SU-DHL-6 (cell line): ENCODE measurements around the gene ITPKB.

Experiments
- H2AFZ ChIP-seq: fragments of 200-600 bp; sonication (generic); 2 replicates; pipeline ENCODE4 v1.6.1; 2014; ENCODE audit warnings: low read depth, mild to moderate bottlenecking, moderate library complexity, mixed read lengths, antibody characterized with exemption, low read length; ENCODE audit not compliant: severe bottlenecking
- H3F3A ChIP-seq: fragments of 200-600 bp; shearing (Covaris generic); 2 replicates; pipeline ENCODE4 v1.6.0; 2016; ENCODE audit warnings: antibody characterized with exemption, mild to moderate bottlenecking; ENCODE audit not compliant: insufficient read depth
- H3K27ac ChIP-seq: fragments of 200-600 bp; sonication (generic); 2 replicates; pipeline ENCODE4 v1.5.1; 2016; ENCODE audit warnings: low read depth, mild to moderate bottlenecking, low read length, moderate library complexity, mixed read lengths
- H3K27me3 ChIP-seq: fragments of 200-600 bp; sonication (generic), shearing (Covaris generic); 2 replicates; pipeline ENCODE4 v1.6.0; 2014; ENCODE audit warnings: mild to moderate bottlenecking, low read length
- H3K36me3 ChIP-seq: fragments of 200-600 bp; sonication (generic); 2 replicates; pipeline ENCODE4 v1.6.1; 2014; ENCODE audit warnings: mild to moderate bottlenecking, low read length, mixed read lengths
- H3K4me2 ChIP-seq: fragments of 300-600, 200-600 bp; shearing (Covaris generic), sonication (generic); 2 replicates; pipeline ENCODE4 v1.6.0; 2014; ENCODE audit warnings: low read length, low read depth, mild to moderate bottlenecking; ENCODE audit not compliant: poor library complexity, severe bottlenecking
- H3K4me3 ChIP-seq: fragments of 200-600 bp; sonication (generic); 2 replicates; pipeline ENCODE4 v1.5.1; 2014; ENCODE audit warnings: antibody characterized with exemption, low read length, mild to moderate bottlenecking, mixed read lengths; ENCODE audit not compliant: insufficient read depth, poor library complexity, severe bottlenecking
- H3K79me2 ChIP-seq: fragments of 200-600 bp; sonication (generic); 2 replicates; pipeline ENCODE4 v1.6.1; 2014; ENCODE audit warnings: mild to moderate bottlenecking, low read length, moderate library complexity; ENCODE audit not compliant: insufficient read depth
- H3K9ac ChIP-seq: fragments of 200-600 bp; sonication (generic); 2 replicates; pipeline ENCODE4 v1.7.0; 2014; ENCODE audit warnings: mild to moderate bottlenecking, low read length
- H3K9me2 ChIP-seq: fragments of 200-600 bp; sonication (generic); replicated peaks from 2 replicates; pipeline ENCODE4 v1.6.1; 2014; ENCODE audit warnings: low read length; ENCODE audit not compliant: insufficient read depth
- H3K9me3 ChIP-seq: fragments of 200-600 bp; sonication (generic); 2 replicates; pipeline ENCODE4 v1.6.1; 2014; ENCODE audit warnings: low read length, mixed read lengths; ENCODE audit not compliant: insufficient read depth
- H4K20me1 ChIP-seq: fragments of 200-600 bp; sonication (generic); 2 replicates; pipeline ENCODE4 v1.6.1; 2014; ENCODE audit warnings: low read depth, mild to moderate bottlenecking, antibody characterized with exemption, low read length, moderate library complexity, mixed read lengths
- EZH2phosphoT487 ChIP-seq: fragments of 200-600 bp; sonication (generic), shearing (Covaris generic); conservative IDR thresholded peaks from 2 replicates; pipeline ENCODE4 v1.6.1; 2018; ENCODE audit warnings: mild to moderate bottlenecking, antibody characterized with exemption, low read length, moderate library complexity, mixed read lengths
- TF ChIP-seq, protein P1 (sequence below): fragments of 200-600 bp; sonication (generic); IDR thresholded peaks from one replicate; pipeline ENCODE4 v1.5.1; 2017; ENCODE audit warnings: antibody characterized with exemption, mild to moderate bottlenecking, low read length, moderate library complexity; ENCODE audit not compliant: insufficient read depth, poor library complexity, severe bottlenecking

The ITPKB gene

DNA sequence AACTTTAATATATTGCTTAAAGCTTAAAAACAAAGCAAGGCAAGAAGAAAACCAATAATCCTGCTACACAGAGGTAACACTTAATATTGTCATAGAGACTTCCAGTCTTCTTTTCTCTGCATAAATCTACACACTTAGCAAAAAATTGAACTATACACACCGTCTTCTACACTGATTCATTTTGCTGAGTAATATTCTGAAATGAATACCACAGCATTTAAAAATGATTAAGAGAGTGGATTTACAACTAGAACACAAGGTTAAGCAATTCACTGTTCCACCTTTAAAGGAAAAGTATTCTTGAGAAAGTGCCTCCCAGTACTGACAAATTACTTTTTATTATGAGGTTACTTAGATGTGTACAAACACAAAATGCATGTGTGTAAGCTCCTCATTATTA, 22.2 kb upstream of the ITPKB start:
- no peak overlapping the region for H2AFZ ChIP-seq
- H3K9me2 ChIP-seq, result no peaks in the 10 kb centered on the region
- no peaks in the 10 kb centered on the region for H3K79me2 ChIP-seq
- no peaks in the 10 kb centered on the region for H3K36me3 ChIP-seq
- H3K4me3 ChIP-seq, result no peak overlapping the region
- TF ChIP-seq EZH2phosphoT487, result no peak
- TF ChIP-seq, protein P1, sequence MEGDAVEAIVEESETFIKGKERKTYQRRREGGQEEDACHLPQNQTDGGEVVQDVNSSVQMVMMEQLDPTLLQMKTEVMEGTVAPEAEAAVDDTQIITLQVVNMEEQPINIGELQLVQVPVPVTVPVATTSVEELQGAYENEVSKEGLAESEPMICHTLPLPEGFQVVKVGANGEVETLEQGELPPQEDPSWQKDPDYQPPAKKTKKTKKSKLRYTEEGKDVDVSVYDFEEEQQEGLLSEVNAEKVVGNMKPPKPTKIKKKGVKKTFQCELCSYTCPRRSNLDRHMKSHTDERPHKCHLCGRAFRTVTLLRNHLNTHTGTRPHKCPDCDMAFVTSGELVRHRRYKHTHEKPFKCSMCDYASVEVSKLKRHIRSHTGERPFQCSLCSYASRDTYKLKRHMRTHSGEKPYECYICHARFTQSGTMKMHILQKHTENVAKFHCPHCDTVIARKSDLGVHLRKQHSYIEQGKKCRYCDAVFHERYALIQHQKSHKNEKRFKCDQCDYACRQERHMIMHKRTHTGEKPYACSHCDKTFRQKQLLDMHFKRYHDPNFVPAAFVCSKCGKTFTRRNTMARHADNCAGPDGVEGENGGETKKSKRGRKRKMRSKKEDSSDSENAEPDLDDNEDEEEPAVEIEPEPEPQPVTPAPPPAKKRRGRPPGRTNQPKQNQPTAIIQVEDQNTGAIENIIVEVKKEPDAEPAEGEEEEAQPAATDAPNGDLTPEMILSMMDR, result no peak
- H3K9me3 ChIP-seq, result no peaks in the 10 kb centered on the region
- no peak overlapping the region for H3K4me2 ChIP-seq
- H4K20me1 ChIP-seq, result no peaks in the 10 kb centered on the region
- H3F3A ChIP-seq, result no peaks in the 10 kb centered on the region
- no peak overlapping the region for H3K9ac ChIP-seq
- no peak overlapping the region for H3K27ac ChIP-seq
- no peaks in the 10 kb centered on the region for H3K27me3 ChIP-seq

DNA sequence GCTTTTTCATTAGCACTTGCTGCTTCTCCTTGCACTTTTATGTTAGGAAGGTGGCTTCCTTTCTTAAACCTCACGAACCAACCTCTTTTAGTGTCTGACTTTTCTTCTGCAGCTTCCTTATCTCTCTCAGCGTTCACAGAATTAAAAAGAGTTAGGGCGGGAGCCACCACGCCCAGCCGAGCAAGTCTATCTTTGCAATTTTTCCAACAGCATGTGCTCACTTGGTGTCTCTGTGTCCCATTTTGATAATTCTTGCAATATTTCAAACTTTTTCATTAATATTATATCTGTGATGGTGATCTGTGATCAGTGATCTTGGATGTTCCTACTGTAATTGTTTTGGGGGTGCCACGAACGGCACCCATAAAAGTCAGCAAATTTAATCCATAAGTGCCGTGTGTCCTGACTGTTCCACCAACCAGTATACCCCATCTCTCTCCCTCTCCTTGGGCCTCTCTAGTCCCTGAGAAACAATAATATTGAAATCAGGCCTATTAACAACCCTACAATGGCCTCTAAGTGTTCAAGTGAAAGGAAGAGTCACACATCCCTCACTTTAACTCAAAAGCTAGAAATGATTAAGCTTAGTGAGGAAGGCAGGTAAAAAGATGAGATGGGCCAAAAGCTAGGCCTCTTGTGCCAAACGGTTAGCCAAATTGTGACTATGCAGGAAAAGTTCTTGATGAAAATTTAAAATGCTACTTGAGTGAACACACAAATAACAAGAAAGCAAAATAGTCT, 15.9 kb upstream of the ITPKB start:
- Histone ChIP-seq H3K36me3 (no peaks in the 10 kb centered on the region), H3K9ac (no peak overlapping the region), H3F3A (no peaks in the 10 kb centered on the region), H3K27me3 (no peaks in the 10 kb centered on the region), H3K9me2 (no peaks in the 10 kb centered on the region), H4K20me1 (no peaks in the 10 kb centered on the region), H3K4me3 (no peak overlapping the region), H3K9me3 (no peaks in the 10 kb centered on the region), H3K27ac (no peak overlapping the region), H2AFZ (no peak overlapping the region), H3K4me2 (no peak overlapping the region), H3K79me2 (no peaks in the 10 kb centered on the region)
- TF ChIP-seq, protein P1, result no peak
- TF ChIP-seq EZH2phosphoT487, result no peak

DNA sequence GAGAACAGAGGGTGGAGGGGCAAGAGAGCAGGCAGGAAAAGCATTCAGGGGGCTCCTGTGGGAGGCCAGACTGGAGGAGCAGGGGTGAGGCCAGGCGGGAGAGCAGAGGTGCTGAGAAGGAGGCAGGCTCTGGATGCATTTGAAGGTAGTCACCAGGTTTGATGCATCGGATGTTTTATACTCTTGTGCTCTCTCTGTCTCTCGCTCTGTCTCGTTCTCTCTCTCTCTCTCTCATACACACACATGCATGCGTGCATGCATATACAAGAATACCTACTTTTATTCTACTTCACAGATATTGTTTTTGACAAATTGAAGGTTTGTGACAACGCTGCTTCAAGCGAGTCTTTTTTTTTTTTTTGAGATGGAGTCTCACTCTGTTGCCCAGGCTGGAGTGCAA, 15.0 kb upstream of the ITPKB start:
- H3K79me2 ChIP-seq, result no peaks in the 10 kb centered on the region
- H3K4me2 ChIP-seq, result no peak overlapping the region
- no peak overlapping the region for H2AFZ ChIP-seq
- no peak for TF ChIP-seq EZH2phosphoT487
- TF ChIP-seq, protein P1, result no peak
- H4K20me1 ChIP-seq, result no peaks in the 10 kb centered on the region
- H3F3A ChIP-seq, result no peaks in the 10 kb centered on the region
- H3K27ac ChIP-seq, result no peak overlapping the region
- H3K9me2 ChIP-seq, result no peaks in the 10 kb centered on the region
- no peaks in the 10 kb centered on the region for H3K9me3 ChIP-seq
- no peak overlapping the region for H3K4me3 ChIP-seq
- H3K9ac ChIP-seq, result no peak overlapping the region
- H3K36me3 ChIP-seq, result no peaks in the 10 kb centered on the region
- H3K27me3 ChIP-seq, result no peaks in the 10 kb centered on the region
